Fibroblast of skin of abdomen (primary cell): ENCODE measurements around the gene ADAMTS17.

Experiments
- DNase-seq: peaks from one replicate; pipeline ENCODE4 v3.0.0-alpha.2; 2013

The ADAMTS17 gene

GRCh38 chr15:99966815-99967214 is 375.0 kb downstream of the ADAMTS17 start:
- no peak for DNase-seq

GRCh38 chr15:99965376-99965775 is 376.4 kb downstream of the ADAMTS17 start:
- no peak for DNase-seq

GRCh38 chr15:99963976-99964375 is 377.8 kb downstream of the ADAMTS17 start:
- DNase-seq: no peak

GRCh38 chr15:99963096-99963825 is 378.5 kb downstream of the ADAMTS17 start:
- DNase-seq: peak; percentile 48

GRCh38 chr15:99962006-99962561 is 379.7 kb downstream of the ADAMTS17 start:
- DNase-seq: no peak

GRCh38 chr15:99961011-99961441 is 380.7 kb downstream of the ADAMTS17 start:
- DNase-seq: peak; percentile 27

- DNase-seq: no peak
These were observed 382.4 kb downstream of the ADAMTS17 start for GRCh38 chr15:99959326-99959725.

- no peak for DNase-seq
These were observed 383.2 kb downstream of the ADAMTS17 start for GRCh38 chr15:99958426-99959097.

- no peak for DNase-seq
These were observed 384.1 kb downstream of the ADAMTS17 start for GRCh38 chr15:99957642-99958013.

GRCh38 chr15:99956820-99957641 is 384.7 kb downstream of the ADAMTS17 start:
- no peak for DNase-seq

- no peak for DNase-seq
These were observed 385.6 kb downstream of the ADAMTS17 start for GRCh38 chr15:99956022-99956775.

- DNase-seq: no peak
These were observed 386.2 kb downstream of the ADAMTS17 start for GRCh38 chr15:99955532-99955931.

GRCh38 chr15:99955181-99955525 is 386.6 kb downstream of the ADAMTS17 start:
- no peak for DNase-seq

GRCh38 chr15:99954361-99955180 is 387.2 kb downstream of the ADAMTS17 start:
- DNase-seq: peak; percentile 12

- DNase-seq: no peak
These were observed 387.9 kb downstream of the ADAMTS17 start for GRCh38 chr15:99953886-99954285.

GRCh38 chr15:99951511-99951910 is 390.3 kb downstream of the ADAMTS17 start:
- peak; percentile 59 for DNase-seq

- no peak for DNase-seq
These were observed 397.6 kb downstream of the ADAMTS17 start for GRCh38 chr15:99944131-99944530.

- no peak for DNase-seq
These were observed 398.3 kb downstream of the ADAMTS17 start for GRCh38 chr15:99943466-99943865.

GRCh38 chr15:99932676-99933402 is 408.9 kb downstream of the ADAMTS17 start:
- no peak for DNase-seq

GRCh38 chr15:99931703-99932603 is 409.8 kb downstream of the ADAMTS17 start:
- no peak for DNase-seq
